Right ventricle myocardium inferior (tissue), 1 donor: ENCODE data around the gene EDA2R. TPM values are rescaled to one million over a fixed set of nuclear protein-coding genes. Genes with fewer than 3 reads are reported as not detected.

Experiments
- ATAC-seq: fragments of 200-7000 bp; cut with Tn5 transposase; one replicate; pipeline ENCODE4 v1.9.1; 2020; ENCODE audit warnings: mild to moderate bottlenecking, moderate library complexity
- DNase-seq: peaks from one replicate; pipeline ENCODE4 v3.0.0; 2021; ENCODE audit errors: missing footprints
- intact Hi-C: fragments of 100-400 bp; cut with DNase I; formaldehyde crosslinking; loops from one replicate; pipeline ENCODE4 v1.11.0; 2022
- total RNA-seq: library from RNA; stranded (reverse); fragmentation: NEBNext Ultra II Directional; extraction: Animal tissue kit (Norgen Biotek cat#: 25700); gene quantifications from one replicate; pipeline ENCODE4 v1.2.1, GENCODE V29; 2021
- donor health status: DM: no; HTN: yes; CAD: no; lungs with severe emphysema.

EDA2R gene
- total RNA-seq, 1 donor from 2014 or later, result 1.4 TPM

DNA sequence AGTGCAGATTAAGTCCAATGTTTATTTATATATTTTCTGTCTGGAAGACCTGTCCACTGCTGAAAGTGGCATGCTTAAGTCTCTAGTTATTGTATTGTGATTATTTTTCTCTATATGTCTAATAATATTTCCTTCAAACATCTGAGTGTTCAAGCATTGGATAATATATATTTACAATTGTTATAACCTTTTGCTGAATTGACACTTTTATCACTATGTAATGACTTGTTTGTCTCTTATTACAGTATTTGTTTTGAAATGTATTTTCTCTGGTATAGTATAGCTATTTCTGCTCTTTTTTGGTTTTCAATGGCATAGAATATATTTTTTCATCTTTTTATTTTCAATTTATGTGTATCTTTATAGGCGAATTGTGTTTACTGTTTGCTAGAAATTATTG is 59.7 kb downstream of the EDA2R start:
- intact Hi-C loops, result no loop called here
- DNase-seq (no peak), ATAC-seq (no peak)

- intact Hi-C loops, result no loop called here
- DNase-seq (no peak), ATAC-seq (no peak)
Measured at GRCh38 chrX:66553973-66554372, 84.9 kb downstream of the EDA2R start.

DNA sequence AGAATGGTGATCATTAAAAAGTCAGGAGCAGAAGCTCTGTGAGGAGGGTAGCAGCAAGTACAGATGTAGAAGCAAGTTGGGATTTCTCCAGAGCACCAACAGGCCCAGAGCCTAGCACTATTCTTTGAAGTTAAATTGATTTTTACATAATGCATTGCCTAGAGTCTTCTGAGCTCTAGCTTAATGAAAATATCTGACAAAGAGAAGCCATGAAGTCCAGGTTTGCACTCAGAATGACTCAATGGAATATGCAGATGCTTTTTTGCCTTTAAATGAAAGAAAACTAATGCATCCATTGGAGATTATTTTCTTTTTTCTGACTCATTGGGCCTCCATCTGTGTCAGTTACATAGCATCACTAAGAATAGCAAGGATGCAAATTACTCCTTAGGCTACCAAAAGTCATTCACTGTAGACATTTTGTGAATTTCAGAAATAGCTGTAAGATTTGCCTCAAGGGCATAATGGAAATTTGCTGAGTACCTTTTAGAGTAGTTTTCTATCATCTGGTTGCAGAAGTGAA is 91.0 kb downstream of the EDA2R start:
- intact Hi-C loops, result no loop called here
- ATAC-seq (no peak), DNase-seq (no peak)
